ENCODE measurements around the gene EPB41. TPM values are rescaled to one million over a fixed set of nuclear protein-coding genes. Genes with fewer than 3 reads are reported as not detected.
"Not testable (repeated sequence)": the region's sequence is repeated elsewhere in the genome, so short reads cannot be mapped to it uniquely, and the experiment has no call there.

EPB41 gene
- total and polyA plus RNA-seq, 2 of the 8 experiments (the other 6 are each of a cell fraction or from before 2014, with no cell fraction given): 36.7 to 109 TPM

DNA sequence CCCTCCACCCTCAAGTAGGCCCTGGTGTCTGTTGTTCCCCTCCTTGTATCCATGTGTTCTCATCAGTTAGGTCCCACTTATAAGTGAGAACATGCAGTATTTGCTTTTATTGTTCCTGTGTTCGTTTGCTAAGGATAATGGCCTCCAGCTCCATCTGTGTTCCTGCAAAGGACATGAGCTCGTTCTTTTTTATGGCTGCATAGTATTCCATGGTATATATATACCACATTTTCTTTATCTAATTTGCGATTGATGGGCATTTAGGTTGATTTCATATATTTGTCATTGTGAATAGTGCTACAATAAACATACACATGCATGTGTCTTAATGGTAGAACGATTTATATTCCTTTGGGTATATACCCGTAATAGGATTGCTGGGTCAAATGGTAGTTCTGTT, 178.3 kb downstream of the EPB41 start:
- H2BK120ac ChIP-seq (replicated peaks; ENCODE audit: low read depth, low read length); H2BK15ac ChIP-seq (ENCODE audit: low read length); H3K79me2 ChIP-seq (ENCODE audit: control insufficient read depth in 1 of 2, insufficient read depth in 2 of 2, low read length in 2 of 2); H3K9me3 ChIP-seq (ENCODE audit: insufficient read depth in 2 of 2, low read depth in 1 of 2, low read length in 1 of 2); DNase-seq (ENCODE audit: low read depth in 1 of 2, low spot score in 2 of 2); H3K4ac ChIP-seq (replicated peaks; ENCODE audit: insufficient read length, low read depth, low read length); H3K4me1 ChIP-seq (replicated peaks in 1 of 4; ENCODE audit: control insufficient read depth in 3 of 4, insufficient read depth in 4 of 4, low read length in 3 of 4); POLR2A ChIA-PET (ENCODE audit: partially characterized antibody); CTCF ChIA-PET (ENCODE audit: partially characterized antibody); H2BK20ac ChIP-seq (ENCODE audit: low read length); H3K4me2 ChIP-seq (ENCODE audit: insufficient read depth in 1 of 2, low read depth in 2 of 2, low read length in 2 of 2); H3K79me1 ChIP-seq (ENCODE audit: low read depth, low read length); H4K91ac ChIP-seq (replicated peaks; ENCODE audit: insufficient read length, low read length); H2BK5ac ChIP-seq (ENCODE audit: low read depth, low read length); FAIRE-seq; H3K9ac ChIP-seq (replicated peaks in 1 of 4; ENCODE audit: extremely low read depth in 1 of 4, low read depth in 3 of 4, low read length in 3 of 4); H3K4me3 ChIP-seq (ENCODE audit: extremely low read depth in 1 of 4, insufficient read depth in 2 of 4, low read depth in 3 of 4, low read length in 4 of 4); H2AK5ac ChIP-seq (ENCODE audit: low read depth, low read length); H3K27me3 ChIP-seq (replicated peaks in 1 of 4; ENCODE audit: control insufficient read depth in 3 of 4, extremely low read depth in 1 of 4, insufficient read depth in 3 of 4, low read length in 3 of 4); H4K20me1 ChIP-seq (replicated peaks in 1 of 2; ENCODE audit: control insufficient read depth in 1 of 2, insufficient read depth in 2 of 2, low read length in 2 of 2); H3K23ac ChIP-seq (ENCODE audit: insufficient read length); H3K14ac ChIP-seq (ENCODE audit: insufficient read length); H3K36me3 ChIP-seq (ENCODE audit: control insufficient read depth in 2 of 4, insufficient read depth in 4 of 4, low read length in 3 of 4); H4K8ac ChIP-seq (ENCODE audit: extremely low read depth, insufficient read depth, low read length); H3K23me2 ChIP-seq (ENCODE audit: low read depth, low read length); H3K56ac ChIP-seq (replicated peaks; ENCODE audit: insufficient read length, low read depth, low read length); H2AFZ ChIP-seq (ENCODE audit: low read length); H3K18ac ChIP-seq (ENCODE audit: extremely low read depth, low read length); H3K27ac ChIP-seq (ENCODE audit: low read depth, low read length); H4K5ac ChIP-seq (ENCODE audit: insufficient read length, low read depth, low read length); H2BK12ac ChIP-seq (ENCODE audit: low read depth, low read length): not testable (repeated sequence)
- WGBS, 2 experiments (ENCODE audit: extremely low coverage in 1 of 2, insufficient coverage in 1 of 2, insufficient read length in 1 of 2, insufficient replicate concordance in 2 of 2, low coverage in 1 of 2, low lambda C conversion rate in 2 of 2, missing lambda C conversion rate in 1 of 2): 93% methylated on average over 5 of the region's 5 CpGs; no CpG with 5 or more reads in 1 of the 2 experiments
